PC-3 (cell line): Measurements from ENCODE around the gene IL1RAP.

ENCODE experiments used
- CTCF ChIP-seq: fragments of 300-600 bp; sonication (generic); conservative IDR thresholded peaks from 2 replicates; pipeline ENCODE4 v1.5.1; 2017; ENCODE audit warnings: antibody characterized with exemption, low read depth, mild to moderate bottlenecking, low read length
- EZH2 ChIP-seq: fragments of 300-600 bp; sonication (generic); IDR thresholded peaks from one replicate; pipeline ENCODE4 v1.6.1; 2017; ENCODE audit warnings: antibody characterized with exemption, mild to moderate bottlenecking, low read length; ENCODE audit not compliant: unreplicated experiment

GRCh38 chr3:190498293-190498692, 15.6 kb upstream of the IL1RAP start:
- TF ChIP-seq CTCF (no peak), EZH2 (no peak)
